Esophagus (tissue), 2 donors: ENCODE measurements around the gene PKIB. TPM values are rescaled to one million over a fixed set of nuclear protein-coding genes. Genes with fewer than 3 reads are reported as not detected.
"Not testable (repeated sequence)": the region's sequence is repeated elsewhere in the genome, so short reads cannot be mapped to it uniquely, and the experiment has no call there.

ENCODE experiments used
- H3K27ac ChIP-seq, 2 donors: one replicate each; pipeline ENCODE4 v1.5.1; 2013; ENCODE audit warnings: low read depth in 2 of 2, mild to moderate bottlenecking in 2 of 2, inconsistent platforms in 1 of 2, low read length in 1 of 2, moderate library complexity in 1 of 2
- H3K27me3 ChIP-seq, 2 donors: one replicate each; pipeline ENCODE4 v1.6.1; 2013; ENCODE audit warnings: low read length in 2 of 2, control low read depth in 1 of 2, mild to moderate bottlenecking in 1 of 2; ENCODE audit not compliant: insufficient read depth in 2 of 2, control insufficient read depth in 1 of 2
- H3K36me3 ChIP-seq, 2 donors: one replicate each; pipeline ENCODE4 v1.6.1; 2013; ENCODE audit warnings: low read length in 1 of 2; ENCODE audit not compliant: control insufficient read depth in 2 of 2, insufficient read depth in 2 of 2
- H3K4me1 ChIP-seq, 2 donors: one replicate each; pipeline ENCODE4 v1.6.1; 2013; ENCODE audit warnings: low read length in 1 of 2; ENCODE audit not compliant: control insufficient read depth in 2 of 2, insufficient read depth in 2 of 2
- H3K4me3 ChIP-seq, 2 donors: one replicate each; pipeline ENCODE4 v1.5.1; 2013; ENCODE audit warnings: low read length in 2 of 2, mild to moderate bottlenecking in 2 of 2, low read depth in 1 of 2, moderate library complexity in 1 of 2
- H3K9me3 ChIP-seq, 2 donors: one replicate each; pipeline ENCODE4 v1.6.1; 2013; ENCODE audit warnings: mild to moderate bottlenecking in 2 of 2, low read depth in 1 of 2, low read length in 1 of 2, moderate library complexity in 1 of 2; ENCODE audit not compliant: control insufficient read depth in 2 of 2, insufficient read depth in 1 of 2
- WGBS, 2 donors: extraction: QIAGEN DNeasy Blood & Tissue Kit; methylation state at CpG; one replicate each; pipeline ENCODE4 v1.1.7; 2013; 5-methylcytosine and 5-hydroxymethylcytosine counted together
- polyA plus RNA-seq, 2 donors: library from polyadenylated mRNA; stranded (reverse); fragments of 200-250 nt; gene quantifications; one replicate each; pipeline ENCODE4 v1.2.3, GENCODE V29; 2013
- donor health status: healthy with polysubstance abuse.
- donor health status: Bipolar disorder and iron deficiency.

The PKIB gene
- polyA plus RNA-seq, 2 donors: 3.5 to 4.2 TPM

GRCh38 chr6:122640366-122640765, 30.2 kb downstream of the PKIB start:
- 58 to 73% methylated on average over 5 of the region's 5 CpGs for WGBS, 2 donors
- H3K9me3 ChIP-seq: no peaks in the 10 kb centered on the region
- H3K4me1 ChIP-seq: no peaks in the 10 kb centered on the region
- no peaks in the 10 kb centered on the region for H3K36me3 ChIP-seq
- no peaks in the 10 kb centered on the region for H3K27me3 ChIP-seq
- H3K27ac ChIP-seq: no peak overlapping the region
- H3K4me3 ChIP-seq: no peak overlapping the region

GRCh38 chr6:122641819-122642218, 31.6 kb downstream of the PKIB start:
- Histone ChIP-seq H3K4me3 (no peak overlapping the region), H3K36me3 (no peaks in the 10 kb centered on the region), H3K4me1 (no peaks in the 10 kb centered on the region), H3K9me3 (no peaks in the 10 kb centered on the region), H3K27ac (no peak overlapping the region), H3K27me3 (no peaks in the 10 kb centered on the region)
- 58 to 75% methylated on average over 3 of the region's 3 CpGs for WGBS, 2 donors

DNA sequence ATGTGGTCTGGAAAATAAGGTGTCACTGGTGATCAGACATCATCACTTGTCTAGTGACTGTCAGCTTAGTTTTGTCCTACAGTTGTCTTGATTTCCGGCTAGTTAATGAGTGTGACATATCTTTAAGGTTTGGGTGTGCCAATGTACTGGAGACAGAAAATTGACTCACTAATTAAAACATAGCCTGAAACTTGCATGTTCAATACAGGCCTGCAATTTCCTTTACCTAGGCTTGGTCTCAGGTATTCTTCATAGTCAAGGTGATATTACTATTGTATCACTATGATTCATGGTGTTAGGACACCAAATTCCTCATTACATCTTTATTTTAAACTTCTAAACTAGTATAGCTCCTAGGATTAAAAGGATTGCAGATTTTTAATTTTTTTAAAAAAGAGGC, 32.4 kb downstream of the PKIB start:
- 71 to 73% methylated on average over 1 of the region's 1 CpG for WGBS, 2 donors
- H3K27ac ChIP-seq, H3K27me3 ChIP-seq, H3K36me3 ChIP-seq, H3K9me3 ChIP-seq, H3K4me3 ChIP-seq, H3K4me1 ChIP-seq: not testable (repeated sequence)

GRCh38 chr6:122645256-122645655, 35.1 kb downstream of the PKIB start:
- Histone ChIP-seq H3K4me3 (no peak overlapping the region), H3K4me1 (no peaks in the 10 kb centered on the region), H3K36me3 (no peaks in the 10 kb centered on the region), H3K9me3 (no peaks in the 10 kb centered on the region), H3K27ac (no peak overlapping the region), H3K27me3 (no peaks in the 10 kb centered on the region)
- WGBS, 2 donors: 76 to 85% methylated on average over 4 of the region's 4 CpGs

DNA sequence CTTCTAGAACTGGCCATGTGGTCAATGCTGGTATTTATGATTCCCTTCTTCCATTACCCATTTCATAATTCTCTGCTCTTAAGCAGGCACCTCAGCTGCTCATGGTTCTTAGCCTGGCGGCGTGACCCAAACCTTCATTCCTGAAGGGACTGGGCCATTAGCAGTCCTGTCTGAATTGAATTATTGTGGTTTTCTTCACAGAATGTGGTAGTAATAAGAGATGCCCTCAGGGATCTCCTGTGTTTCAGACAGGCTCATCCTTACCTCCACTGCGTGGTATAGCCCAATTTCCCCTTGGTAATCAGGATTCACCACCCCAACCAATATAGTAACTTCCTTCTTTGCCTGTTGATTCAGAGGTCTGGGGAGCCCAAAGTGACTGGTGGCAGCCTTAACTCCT, 37.6 kb downstream of the PKIB start:
- no peaks in the 10 kb centered on the region for H3K36me3 ChIP-seq
- H3K27ac ChIP-seq: no peak overlapping the region
- H3K9me3 ChIP-seq: no peaks in the 10 kb centered on the region
- no peaks in the 10 kb centered on the region for H3K4me1 ChIP-seq
- H3K27me3 ChIP-seq: no peaks in the 10 kb centered on the region
- 80 to 92% methylated on average over 3 of the region's 3 CpGs for WGBS, 2 donors
- H3K4me3 ChIP-seq: no peak overlapping the region

GRCh38 chr6:122648726-122649125, 38.5 kb downstream of the PKIB start:
- Histone ChIP-seq H3K9me3 (no peaks in the 10 kb centered on the region), H3K36me3 (no peaks in the 10 kb centered on the region), H3K4me3 (no peak overlapping the region), H3K27ac (no peak overlapping the region), H3K4me1 (no peaks in the 10 kb centered on the region), H3K27me3 (no peaks in the 10 kb centered on the region)
- WGBS, 2 donors: 80 to 82% methylated on average over 2 of the region's 2 CpGs

DNA sequence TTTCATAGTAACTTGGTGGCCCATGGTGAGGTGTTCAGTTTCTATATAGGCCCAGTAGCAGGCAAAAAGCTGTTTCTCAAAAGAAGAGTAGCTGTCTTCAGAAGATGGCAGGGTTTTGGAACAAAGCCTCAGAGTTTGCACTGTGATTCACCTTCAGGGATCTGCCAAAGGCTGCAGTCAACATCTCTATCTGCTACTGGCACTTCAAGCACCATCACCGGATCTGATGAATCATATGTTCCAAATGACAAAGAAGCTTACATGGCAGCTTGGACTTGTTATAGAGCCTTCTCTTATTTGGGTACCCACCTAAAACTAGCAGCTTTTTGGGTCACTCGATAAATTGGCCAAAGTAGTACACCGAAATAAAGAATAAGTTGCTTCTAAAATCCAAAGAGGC, 39.5 kb downstream of the PKIB start:
- Histone ChIP-seq H3K9me3 (no peaks in the 10 kb centered on the region), H3K27me3 (no peaks in the 10 kb centered on the region), H3K4me1 (no peaks in the 10 kb centered on the region), H3K27ac (no peak overlapping the region), H3K36me3 (no peaks in the 10 kb centered on the region), H3K4me3 (no peak overlapping the region)
- WGBS, 2 donors: 86 to 90% methylated on average over 3 of the region's 3 CpGs

- H3K27me3 ChIP-seq: no peaks in the 10 kb centered on the region
- no peaks in the 10 kb centered on the region for H3K36me3 ChIP-seq
Observed at GRCh38 chr6:122650403-122650802, 40.2 kb downstream of the PKIB start.

GRCh38 chr6:122651031-122651430, 40.8 kb downstream of the PKIB start:
- WGBS, 2 donors: 66 to 80% methylated on average over 3 of the region's 3 CpGs
- Histone ChIP-seq H3K4me1 (no peaks in the 10 kb centered on the region), H3K9me3 (no peaks in the 10 kb centered on the region), H3K4me3 (no peak overlapping the region), H3K36me3 (no peaks in the 10 kb centered on the region), H3K27me3 (no peaks in the 10 kb centered on the region), H3K27ac (no peak overlapping the region)

More at GRCh38 chr6:122650403-122650802, 40.2 kb downstream of the PKIB start:
- no peak overlapping the region for H3K4me3 ChIP-seq
- no peaks in the 10 kb centered on the region for H3K9me3 ChIP-seq
- H3K27ac ChIP-seq: no peak overlapping the region
- H3K4me1 ChIP-seq: no peaks in the 10 kb centered on the region

DNA sequence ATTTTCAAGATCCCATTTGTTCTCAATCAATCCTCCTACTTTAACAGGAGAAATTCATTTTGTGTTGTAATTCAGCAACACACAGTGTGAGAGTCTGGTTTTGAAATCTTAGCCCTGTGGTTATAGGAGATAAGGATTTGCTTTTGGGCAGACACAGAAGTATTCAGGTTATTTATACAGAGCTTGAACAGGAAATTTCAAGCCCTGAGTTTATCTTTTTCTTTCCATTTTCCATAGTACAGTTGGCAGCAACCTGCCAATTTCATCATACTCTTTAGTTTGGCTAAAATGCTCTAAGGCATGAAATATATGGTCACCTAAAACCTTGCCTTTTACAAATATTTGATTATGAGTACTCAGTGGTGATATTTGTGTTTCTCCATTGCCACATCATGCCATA, 41.4 kb downstream of the PKIB start:
- Histone ChIP-seq H3K4me3 (no peak overlapping the region), H3K36me3 (no peaks in the 10 kb centered on the region), H3K27me3 (no peaks in the 10 kb centered on the region), H3K27ac (no peak overlapping the region), H3K9me3 (no peaks in the 10 kb centered on the region), H3K4me1 (no peaks in the 10 kb centered on the region)
